Stimulated activated CD4-positive, alpha-beta T cell treated with anti-CD3 and anti-CD28 coated beads, Interleukin-1b, Interleukin-23, amount 100 ng/mL, for 4 hours (primary cell): Measurements from ENCODE around the gene MAT2B.
A peak's percentile ranks its signal among the peaks of the same experiment; 100 is the strongest.
"Not testable (repeated sequence)": the region's sequence is repeated elsewhere in the genome, so short reads cannot be mapped to it uniquely, and the experiment has no call there.

Source experiments
- DNase-seq, 2 donors: peaks; one replicate each; pipeline ENCODE4 v3.0.0-alpha.2; 2020; ENCODE audit warnings: low read depth in 2 of 2

MAT2B gene

GRCh38 chr5:163503106-163504078, 2.0 kb upstream of the MAT2B start:
- peak; percentile 11 to 14 for DNase-seq

GRCh38 chr5:163504079-163504931, 1.1 kb upstream of the MAT2B start:
- DNase-seq = peak; percentile 12

- no peak for DNase-seq
Observed at GRCh38 chr5:163505049-163505367, 411 bp upstream of the MAT2B start.

GRCh38 chr5:163506095-163506457, 657 bp downstream of the MAT2B start:
- DNase-seq = no peak

GRCh38 chr5:163506726-163507125, 1.3 kb downstream of the MAT2B start:
- DNase-seq = no peak

- no peak for DNase-seq
Observed at GRCh38 chr5:163508753-163509152, 3.3 kb downstream of the MAT2B start.

- DNase-seq = no peak
Observed at GRCh38 chr5:163509291-163509951, 4.0 kb downstream of the MAT2B start.

- no peak for DNase-seq
Observed at GRCh38 chr5:163512526-163512925, 7.1 kb downstream of the MAT2B start.

GRCh38 chr5:163525096-163525495, 19.7 kb downstream of the MAT2B start:
- DNase-seq = no peak

GRCh38 chr5:163529698-163530097, 24.3 kb downstream of the MAT2B start:
- no peak for DNase-seq

GRCh38 chr5:163531272-163531671, 25.9 kb downstream of the MAT2B start:
- no peak for DNase-seq

- DNase-seq = no peak
Observed at GRCh38 chr5:163532171-163533084, 27.0 kb downstream of the MAT2B start.

- no peak for DNase-seq
Observed at GRCh38 chr5:163533223-163533622, 27.8 kb downstream of the MAT2B start.

- no peak for DNase-seq
Observed at GRCh38 chr5:163534492-163535094, 29.2 kb downstream of the MAT2B start.

- DNase-seq = no peak
Observed at GRCh38 chr5:163535290-163535689, 29.9 kb downstream of the MAT2B start.

- DNase-seq = not testable (repeated sequence)
Observed at GRCh38 chr5:163536442-163536841, 31.0 kb downstream of the MAT2B start.

GRCh38 chr5:163540696-163541095, 35.3 kb downstream of the MAT2B start:
- no peak for DNase-seq

- no peak for DNase-seq
Observed at GRCh38 chr5:163542771-163543170, 37.4 kb downstream of the MAT2B start.

GRCh38 chr5:163544041-163544440, 38.6 kb downstream of the MAT2B start:
- DNase-seq = no peak

- no peak for DNase-seq
Observed at GRCh38 chr5:163544836-163545235, 39.4 kb downstream of the MAT2B start.

GRCh38 chr5:163548649-163549048, 43.2 kb downstream of the MAT2B start:
- no peak for DNase-seq
